Liver (tissue), 9 donors: ENCODE data around the gene EPHB4. TPM values are rescaled to one million over a fixed set of nuclear protein-coding genes. Genes with fewer than 3 reads are reported as not detected.

ENCODE experiments used
- DNase-seq: peaks from one replicate; pipeline ENCODE4 v3.0.0-alpha.2; 2017; ENCODE audit warnings: low spot score
- H3K27ac ChIP-seq, 2 donors: one replicate each; pipeline ENCODE4 v1.7.0; 2013; ENCODE audit warnings: inconsistent platforms in 2 of 2, low read length in 2 of 2, control low read depth in 1 of 2, low read depth in 1 of 2, mild to moderate bottlenecking in 1 of 2
- H3K27me3 ChIP-seq, 4 donors: one replicate each; pipeline versions ENCODE4 v1.6.1 to v1.7.0; 2013; ENCODE audit warnings: low read length in 3 of 4, inconsistent platforms in 1 of 4, mild to moderate bottlenecking in 1 of 4, moderate library complexity in 1 of 4; ENCODE audit not compliant: control insufficient read depth in 4 of 4, insufficient read depth in 4 of 4
- H3K36me3 ChIP-seq, 4 donors: one replicate each; pipeline versions ENCODE4 v1.6.1 to v1.7.0; 2013; ENCODE audit warnings: low read length in 3 of 4, mild to moderate bottlenecking in 3 of 4, low read depth in 1 of 4, moderate library complexity in 1 of 4; ENCODE audit not compliant: control insufficient read depth in 4 of 4, insufficient read depth in 3 of 4
- H3K4me1 ChIP-seq, 4 donors: one replicate each; pipeline versions ENCODE4 v1.6.1 to v1.7.0; 2013; ENCODE audit warnings: low read length in 3 of 4, mild to moderate bottlenecking in 3 of 4, moderate library complexity in 1 of 4; ENCODE audit not compliant: control insufficient read depth in 4 of 4, insufficient read depth in 4 of 4
- H3K4me3 ChIP-seq, 3 donors: one replicate each; pipeline versions ENCODE4 v1.6.1 to v1.7.0; 2013; ENCODE audit warnings: low read length in 3 of 3, control low read depth in 1 of 3, low read depth in 1 of 3, mild to moderate bottlenecking in 1 of 3
- H3K9ac ChIP-seq, 2 donors: one replicate each; pipeline ENCODE4 v1.7.0; 2013; ENCODE audit warnings: low read length in 2 of 2, mild to moderate bottlenecking in 2 of 2, moderate library complexity in 2 of 2, control low read depth in 1 of 2, low read depth in 1 of 2
- H3K9me3 ChIP-seq, 4 donors: one replicate each; pipeline versions ENCODE4 v1.6.1 to v1.7.0; 2013; ENCODE audit warnings: low read length in 3 of 4; ENCODE audit not compliant: control insufficient read depth in 4 of 4
- EGR1 ChIP-seq, 2 donors: IDR thresholded peaks; 2 replicates each; pipeline ENCODE4 v1.6.1; 2016 to 2018; ENCODE audit warnings: antibody characterized with exemption in 2 of 2, low read depth in 2 of 2
- FOXA1 ChIP-seq: IDR thresholded peaks from 2 replicates; pipeline ENCODE4 v1.6.1; 2016; ENCODE audit warnings: antibody characterized with exemption
- FOXA2 ChIP-seq: IDR thresholded peaks from 2 replicates; pipeline ENCODE4 v1.6.1; 2016; ENCODE audit warnings: antibody characterized with exemption
- GABPA ChIP-seq, 2 donors: IDR thresholded peaks in 1 of 2; conservative IDR thresholded peaks in 1 of 2; 2 replicates each; pipeline ENCODE4 v1.6.1; 2016; ENCODE audit warnings: antibody characterized with exemption in 2 of 2, mild to moderate bottlenecking in 1 of 2, moderate library complexity in 1 of 2
- HNF4A ChIP-seq, 2 donors: conservative IDR thresholded peaks; 2 replicates each; pipeline ENCODE4 v1.6.1; 2016; ENCODE audit warnings: antibody characterized with exemption in 2 of 2, mild to moderate bottlenecking in 2 of 2
- HNF4G ChIP-seq: IDR thresholded peaks from 2 replicates; pipeline ENCODE4 v1.6.1; 2016; ENCODE audit warnings: antibody characterized with exemption
- JUND ChIP-seq, 2 donors: IDR thresholded peaks; 2 replicates each; pipeline ENCODE4 v1.6.1; 2016; ENCODE audit warnings: antibody characterized with exemption in 2 of 2
- NR2F2 ChIP-seq: IDR thresholded peaks from 2 replicates; pipeline ENCODE4 v1.6.1; 2016; ENCODE audit warnings: antibody characterized with exemption
- RAD21 ChIP-seq, 2 donors: IDR thresholded peaks; 2 replicates each; pipeline ENCODE4 v1.6.1; 2016; ENCODE audit warnings: antibody characterized with exemption in 2 of 2, mild to moderate bottlenecking in 2 of 2
- RXRA ChIP-seq, 2 donors: IDR thresholded peaks; 2 replicates each; pipeline ENCODE4 v1.6.1; 2017 to 2018; ENCODE audit warnings: antibody characterized with exemption in 2 of 2, mild to moderate bottlenecking in 1 of 2
- SP1 ChIP-seq: IDR thresholded peaks from 2 replicates; pipeline ENCODE4 v1.6.1; 2018; ENCODE audit warnings: antibody characterized with exemption, mild to moderate bottlenecking
- TAF1 ChIP-seq: conservative IDR thresholded peaks from 2 replicates; pipeline ENCODE4 v1.6.1; 2016; ENCODE audit warnings: antibody characterized with exemption, mild to moderate bottlenecking
- YY1 ChIP-seq: IDR thresholded peaks from 2 replicates; pipeline ENCODE4 v1.6.1; 2016; ENCODE audit warnings: antibody characterized with exemption, mild to moderate bottlenecking
- WGBS: extraction: QIAGEN DNeasy Blood & Tissue Kit; methylation state at CpG from one replicate; pipeline ENCODE4 v1.1.7; 2013; 5-methylcytosine and 5-hydroxymethylcytosine counted together
- polyA plus RNA-seq, 2 donors: library from polyadenylated mRNA; stranded (reverse) in 1 of 2; unstranded in 1 of 2; fragments of 200-250 nt in 1 of 2; fragments of >200 nt in 1 of 2; fragmentation: Nextera tagmentation in 1 of 2; extraction: Ambion mirVana in 1 of 2; gene quantifications; one replicate each; pipeline versions ENCODE4 v1.2.1 to v1.2.3, GENCODE V29; 2013 to 2015
- total RNA-seq, 2 donors: library from RNA; depleted of rRNA; stranded (reverse); fragments of >200 nt; gene quantifications; one replicate each; pipeline ENCODE4 v1.2.3, GENCODE V29; 2014
- TF ChIP-seq, protein P1 (sequence below): IDR thresholded peaks from 2 replicates; pipeline ENCODE4 v1.6.1; 2016; ENCODE audit warnings: antibody characterized with exemption
- TF ChIP-seq, protein P2 (sequence below): IDR thresholded peaks from 2 replicates; pipeline ENCODE4 v1.6.1; 2016; ENCODE audit warnings: antibody characterized with exemption
- TF ChIP-seq, protein P3 (sequence below): IDR thresholded peaks from 2 replicates; pipeline ENCODE4 v1.6.1; 2016; ENCODE audit warnings: antibody characterized with exemption
- TF ChIP-seq, protein P4 (sequence below): IDR thresholded peaks from 2 replicates; pipeline ENCODE4 v1.6.1; 2016; ENCODE audit warnings: antibody characterized with exemption, mild to moderate bottlenecking
- TF ChIP-seq, protein P5 (sequence below): fragments of 150-350 bp; IDR thresholded peaks from 2 replicates; pipeline ENCODE4 v1.5.1; 2017; ENCODE audit warnings: improper control_type of control experiment, low read depth, low read length; ENCODE audit not compliant: missing input control
- donor health status: healthy.
- donor health status: healthy.
- donor health status: healthy.
- donor health status: healthy.
- donor health status: healthy.

Gene EPHB4
- total and polyA plus RNA-seq, 4 donors: 14.4 to 53.0 (median 50.0) TPM

DNA sequence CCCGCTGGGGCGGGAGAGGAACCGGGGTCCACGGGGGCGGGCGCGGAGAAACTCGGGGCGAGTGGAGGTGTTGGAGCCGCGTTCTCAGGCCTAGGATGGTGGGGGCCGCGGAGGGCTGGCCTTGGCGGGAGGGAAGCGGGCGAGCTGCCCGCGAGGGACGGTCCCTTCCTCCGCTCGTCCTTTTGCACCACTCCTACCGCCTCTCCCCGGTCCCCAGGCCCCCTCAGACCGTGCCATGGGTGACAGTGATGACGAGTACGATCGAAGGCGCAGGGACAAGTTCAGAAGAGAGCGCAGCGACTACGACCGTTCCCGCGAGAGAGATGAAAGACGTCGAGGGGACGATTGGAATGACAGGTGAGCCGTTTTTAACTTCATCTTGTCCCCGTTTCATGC lies 48.0 kb upstream of the EPHB4 start:
- H3K4me3 ChIP-seq: peak overlapping the region; percentile 86 to 88 (median 86)
- no peaks in the 10 kb centered on the region for H3K9me3 ChIP-seq
- TF ChIP-seq EGR1 (IDR thresholded peaks at IDR 0.05; ENCODE audit: low read depth in 2 of 2) (no peak), RXRA (IDR thresholded peaks at IDR 0.05) (no peak)
- H3K36me3 ChIP-seq: peaks cover 3 to 31% (median 17%) of the 10 kb centered on the region in 4 donors
- no peaks in the 10 kb centered on the region for H3K27me3 ChIP-seq
- H3K4me1 ChIP-seq: peaks cover 0 to 25% (median 24%) of the 10 kb centered on the region in 4 donors
- H3K9ac ChIP-seq: peak overlapping the region; percentile 56 to 75
- no peak for DNase-seq
- WGBS: under 1% methylated on average over 39 of the region's 39 CpGs
- peak overlapping the region; percentile 88 to 93 for H3K27ac ChIP-seq

DNA sequence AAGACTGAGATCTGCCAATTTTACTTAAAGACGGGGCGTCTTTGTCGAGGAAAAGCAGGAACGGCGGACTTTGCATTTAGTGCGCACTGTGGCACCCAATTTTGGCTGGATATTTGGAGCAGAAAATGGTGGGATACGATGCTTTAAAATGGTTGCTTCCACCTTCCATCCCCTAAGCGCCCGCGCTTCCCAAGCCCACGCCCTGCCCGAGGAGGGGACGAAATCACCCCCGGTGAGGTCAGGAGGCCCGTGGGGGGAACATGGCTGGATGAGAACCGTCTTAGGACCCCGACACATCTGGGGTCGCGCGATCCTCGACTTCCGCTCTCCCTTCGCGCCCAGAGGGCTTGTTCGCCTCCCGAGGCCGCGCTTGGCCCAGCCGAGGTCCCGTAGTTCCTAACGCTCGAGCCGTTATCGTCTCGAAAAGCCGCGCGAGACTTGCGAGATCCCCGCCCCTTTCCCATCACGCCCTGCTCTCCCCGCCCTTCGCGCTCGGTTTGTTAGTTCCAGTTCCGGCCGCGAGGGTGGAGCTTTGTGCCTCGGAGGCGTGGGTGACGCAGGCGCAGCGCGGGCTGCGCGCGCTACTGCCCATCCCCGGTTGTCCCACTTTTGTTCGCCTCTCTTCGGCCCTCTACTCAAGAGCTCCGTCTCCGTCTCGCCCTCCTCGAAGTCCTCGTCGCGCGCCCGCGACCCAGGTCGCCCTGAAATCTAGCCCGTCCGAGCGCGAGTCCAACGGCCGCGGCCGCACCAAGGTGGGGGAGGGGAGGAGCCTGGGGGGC lies 47.4 kb upstream of the EPHB4 start, which contains the start of gene SRRT:
TSS of gene SRRT (plus strand) at position 527 of the 779 bp plus-strand sequence. CDS start 488 bp downstream, outside the sequence.
- no peaks in the 10 kb centered on the region for H3K27me3 ChIP-seq
- DNase-seq: peak; percentile 97
- TF ChIP-seq EGR1 (IDR thresholded peaks at IDR 0.05; ENCODE audit: low read depth in 2 of 2) (peak in 1 of 2 donors; percentile 76), NR2F2 (peak; percentile 46), TAF1 (no peak), FOXA1 (peak; percentile 7), JUND (IDR thresholded peaks at IDR 0.05) (no peak), SP1 (peak; percentile 81), RAD21 (IDR thresholded peaks at IDR 0.05) (peak in 1 of 2 donors; percentile 25), FOXA2 (no peak), YY1 (peak; percentile 98), RXRA (IDR thresholded peaks at IDR 0.05) (peak; percentile 49 to 52), HNF4A (conservative IDR thresholded peaks at IDR 0.05) (peak in 1 of 2 donors; percentile 36), GABPA (IDR thresholded peaks at IDR 0.05 in 1 of 2, conservative IDR thresholded peaks at IDR 0.05 in 1 of 2) (peak in 1 of 2 donors; percentile 91), HNF4G (no peak)
- TF ChIP-seq, protein P1, sequence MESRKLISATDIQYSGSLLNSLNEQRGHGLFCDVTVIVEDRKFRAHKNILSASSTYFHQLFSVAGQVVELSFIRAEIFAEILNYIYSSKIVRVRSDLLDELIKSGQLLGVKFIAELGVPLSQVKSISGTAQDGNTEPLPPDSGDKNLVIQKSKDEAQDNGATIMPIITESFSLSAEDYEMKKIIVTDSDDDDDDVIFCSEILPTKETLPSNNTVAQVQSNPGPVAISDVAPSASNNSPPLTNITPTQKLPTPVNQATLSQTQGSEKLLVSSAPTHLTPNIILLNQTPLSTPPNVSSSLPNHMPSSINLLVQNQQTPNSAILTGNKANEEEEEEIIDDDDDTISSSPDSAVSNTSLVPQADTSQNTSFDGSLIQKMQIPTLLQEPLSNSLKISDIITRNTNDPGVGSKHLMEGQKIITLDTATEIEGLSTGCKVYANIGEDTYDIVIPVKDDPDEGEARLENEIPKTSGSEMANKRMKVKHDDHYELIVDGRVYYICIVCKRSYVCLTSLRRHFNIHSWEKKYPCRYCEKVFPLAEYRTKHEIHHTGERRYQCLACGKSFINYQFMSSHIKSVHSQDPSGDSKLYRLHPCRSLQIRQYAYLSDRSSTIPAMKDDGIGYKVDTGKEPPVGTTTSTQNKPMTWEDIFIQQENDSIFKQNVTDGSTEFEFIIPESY: peak; percentile 100
- TF ChIP-seq, protein P2, sequence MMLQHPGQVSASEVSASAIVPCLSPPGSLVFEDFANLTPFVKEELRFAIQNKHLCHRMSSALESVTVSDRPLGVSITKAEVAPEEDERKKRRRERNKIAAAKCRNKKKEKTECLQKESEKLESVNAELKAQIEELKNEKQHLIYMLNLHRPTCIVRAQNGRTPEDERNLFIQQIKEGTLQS: no peak
- TF ChIP-seq, protein P3, sequence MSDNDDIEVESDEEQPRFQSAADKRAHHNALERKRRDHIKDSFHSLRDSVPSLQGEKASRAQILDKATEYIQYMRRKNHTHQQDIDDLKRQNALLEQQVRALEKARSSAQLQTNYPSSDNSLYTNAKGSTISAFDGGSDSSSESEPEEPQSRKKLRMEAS: peak; percentile 82
- TF ChIP-seq, protein P4, sequence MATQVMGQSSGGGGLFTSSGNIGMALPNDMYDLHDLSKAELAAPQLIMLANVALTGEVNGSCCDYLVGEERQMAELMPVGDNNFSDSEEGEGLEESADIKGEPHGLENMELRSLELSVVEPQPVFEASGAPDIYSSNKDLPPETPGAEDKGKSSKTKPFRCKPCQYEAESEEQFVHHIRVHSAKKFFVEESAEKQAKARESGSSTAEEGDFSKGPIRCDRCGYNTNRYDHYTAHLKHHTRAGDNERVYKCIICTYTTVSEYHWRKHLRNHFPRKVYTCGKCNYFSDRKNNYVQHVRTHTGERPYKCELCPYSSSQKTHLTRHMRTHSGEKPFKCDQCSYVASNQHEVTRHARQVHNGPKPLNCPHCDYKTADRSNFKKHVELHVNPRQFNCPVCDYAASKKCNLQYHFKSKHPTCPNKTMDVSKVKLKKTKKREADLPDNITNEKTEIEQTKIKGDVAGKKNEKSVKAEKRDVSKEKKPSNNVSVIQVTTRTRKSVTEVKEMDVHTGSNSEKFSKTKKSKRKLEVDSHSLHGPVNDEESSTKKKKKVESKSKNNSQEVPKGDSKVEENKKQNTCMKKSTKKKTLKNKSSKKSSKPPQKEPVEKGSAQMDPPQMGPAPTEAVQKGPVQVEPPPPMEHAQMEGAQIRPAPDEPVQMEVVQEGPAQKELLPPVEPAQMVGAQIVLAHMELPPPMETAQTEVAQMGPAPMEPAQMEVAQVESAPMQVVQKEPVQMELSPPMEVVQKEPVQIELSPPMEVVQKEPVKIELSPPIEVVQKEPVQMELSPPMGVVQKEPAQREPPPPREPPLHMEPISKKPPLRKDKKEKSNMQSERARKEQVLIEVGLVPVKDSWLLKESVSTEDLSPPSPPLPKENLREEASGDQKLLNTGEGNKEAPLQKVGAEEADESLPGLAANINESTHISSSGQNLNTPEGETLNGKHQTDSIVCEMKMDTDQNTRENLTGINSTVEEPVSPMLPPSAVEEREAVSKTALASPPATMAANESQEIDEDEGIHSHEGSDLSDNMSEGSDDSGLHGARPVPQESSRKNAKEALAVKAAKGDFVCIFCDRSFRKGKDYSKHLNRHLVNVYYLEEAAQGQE: peak; percentile 77
- TF ChIP-seq, protein P5, sequence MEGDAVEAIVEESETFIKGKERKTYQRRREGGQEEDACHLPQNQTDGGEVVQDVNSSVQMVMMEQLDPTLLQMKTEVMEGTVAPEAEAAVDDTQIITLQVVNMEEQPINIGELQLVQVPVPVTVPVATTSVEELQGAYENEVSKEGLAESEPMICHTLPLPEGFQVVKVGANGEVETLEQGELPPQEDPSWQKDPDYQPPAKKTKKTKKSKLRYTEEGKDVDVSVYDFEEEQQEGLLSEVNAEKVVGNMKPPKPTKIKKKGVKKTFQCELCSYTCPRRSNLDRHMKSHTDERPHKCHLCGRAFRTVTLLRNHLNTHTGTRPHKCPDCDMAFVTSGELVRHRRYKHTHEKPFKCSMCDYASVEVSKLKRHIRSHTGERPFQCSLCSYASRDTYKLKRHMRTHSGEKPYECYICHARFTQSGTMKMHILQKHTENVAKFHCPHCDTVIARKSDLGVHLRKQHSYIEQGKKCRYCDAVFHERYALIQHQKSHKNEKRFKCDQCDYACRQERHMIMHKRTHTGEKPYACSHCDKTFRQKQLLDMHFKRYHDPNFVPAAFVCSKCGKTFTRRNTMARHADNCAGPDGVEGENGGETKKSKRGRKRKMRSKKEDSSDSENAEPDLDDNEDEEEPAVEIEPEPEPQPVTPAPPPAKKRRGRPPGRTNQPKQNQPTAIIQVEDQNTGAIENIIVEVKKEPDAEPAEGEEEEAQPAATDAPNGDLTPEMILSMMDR: peak; percentile 68
- H3K4me3 ChIP-seq: peak within 1 kb of the TSS; percentile 86 to 88 (median 86)
- WGBS: 5% methylated on average over 79 of the region's 79 CpGs
- H3K27ac ChIP-seq: peak within 1 kb of the TSS; percentile 88 to 93
- peaks cover 2 to 34% (median 18%) of the 10 kb centered on the region in 4 donors for H3K36me3 ChIP-seq
- H3K9ac ChIP-seq: peak within 1 kb of the TSS; percentile 63 to 75
- H3K9me3 ChIP-seq: no peaks in the 10 kb centered on the region
- peaks cover 0 to 25% (median 24%) of the 10 kb centered on the region in 4 donors for H3K4me1 ChIP-seq
